NCI-H524 (cell line): ENCODE data around the gene HSPA1A.

Source experiments
- DNase-seq, 2 experiments: peaks; one replicate each; lab custom pipeline; 2025; lab: John Stamatoyannopoulos, UW

The HSPA1A gene

DNA sequence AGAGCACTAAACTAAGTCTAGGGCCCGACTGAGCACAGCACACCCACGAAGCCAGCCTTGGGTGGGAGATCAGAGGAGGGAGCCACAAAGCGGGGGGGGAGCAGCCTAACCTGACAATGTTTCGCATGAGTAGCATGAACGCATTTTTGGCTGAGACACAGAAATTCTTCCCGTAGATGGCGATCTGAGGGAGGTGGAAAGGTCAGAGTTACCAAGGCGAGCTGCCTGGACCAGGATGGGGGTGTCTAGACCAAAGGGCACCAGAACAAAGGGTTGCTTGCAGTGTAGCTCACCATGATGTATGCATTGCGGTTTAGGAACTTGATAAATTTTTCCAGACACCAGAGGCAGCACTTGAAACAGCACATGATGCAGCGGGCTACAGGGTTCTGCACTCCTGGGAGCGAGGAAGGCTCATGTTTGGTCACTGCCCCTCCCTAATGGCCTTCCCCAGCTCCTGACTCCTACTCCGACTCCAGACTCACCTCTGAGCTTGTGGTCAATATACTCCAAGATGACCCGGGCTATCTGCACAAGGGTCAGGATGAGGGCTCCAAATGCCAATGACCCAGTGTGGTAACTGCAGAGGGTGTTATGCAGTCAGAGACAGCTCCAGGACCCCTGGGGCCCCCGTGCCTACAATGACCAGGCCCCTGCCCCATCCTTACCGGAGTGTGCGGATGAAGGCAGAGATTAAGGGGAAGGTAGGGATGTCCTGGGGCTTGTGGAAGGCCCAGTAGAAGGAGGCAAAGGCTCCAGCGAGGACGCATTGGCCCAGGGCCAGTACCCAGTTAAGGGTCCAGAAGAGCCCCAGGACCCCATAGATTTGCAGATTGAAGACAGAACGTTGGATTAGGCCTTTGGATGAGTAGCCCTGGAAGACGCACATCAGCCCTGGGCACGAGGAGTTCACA is 50.1 kb downstream of the HSPA1A start:
- no peak for DNase-seq
